Activated T-helper 2 cell treated with anti-CD3 and anti-CD28 coated beads, Interferon-gamma antibody, Interleukin-2, Interleukin-4, amounts not matched to agents 10 μg/mL and 5 μg/mL and 100 μg/mL, durations not matched to agents 14 hours and 24 hours and 36 hours (primary cell): ENCODE results near the gene WFIKKN1. TPM values are rescaled to one million over a fixed set of nuclear protein-coding genes. Genes with fewer than 3 reads are reported as not detected.

Experiments used
- DNase-seq: peaks from one replicate; pipeline ENCODE4 v3.0.0; 2021; ENCODE audit warnings: low spot score
- H3K27ac Mint-ChIP-seq: one replicate; pipeline ENCODE4 v1.8.0; 2021; ENCODE audit warnings: mixed read lengths
- H3K27me3 Mint-ChIP-seq: one replicate; pipeline ENCODE4 v1.8.0; 2021; ENCODE audit warnings: low read depth, mixed read lengths
- H3K36me3 Mint-ChIP-seq: one replicate; pipeline ENCODE4 v1.8.0; 2021; ENCODE audit warnings: low read depth, mixed read lengths
- H3K4me1 Mint-ChIP-seq: one replicate; pipeline ENCODE4 v1.8.0; 2021; ENCODE audit warnings: low read depth, mixed read lengths
- H3K4me3 Mint-ChIP-seq: one replicate; pipeline ENCODE4 v1.8.0; 2021; ENCODE audit warnings: low read depth, mild to moderate bottlenecking, moderate library complexity, mixed read lengths
- H3K9me3 Mint-ChIP-seq: one replicate; pipeline ENCODE4 v1.8.0; 2021; ENCODE audit warnings: mixed read lengths
- intact Hi-C: fragments of 100-400 bp; cut with micrococcal nuclease; formaldehyde crosslinking; loops from one replicate; pipeline ENCODE4 v1.15.1; 2023
- total RNA-seq: library from RNA; stranded (reverse); gene quantifications from 2 replicates; pipeline ENCODE4 v1.2.3, GENCODE V29; 2022

Gene WFIKKN1
- total RNA-seq, 1 donor from 2014 or later: 0.57 TPM

GRCh38 chr16:672371-672770 is 41.6 kb downstream of the WFIKKN1 start:
- Mint-ChIP-seq H3K27ac (no peak overlapping the region), H3K36me3 (peaks cover 10% of the 10 kb centered on the region), H3K4me1 (peaks cover 4% of the 10 kb centered on the region), H3K4me3 (no peak overlapping the region), H3K9me3 (no peaks in the 10 kb centered on the region), H3K27me3 (peaks cover 4% of the 10 kb centered on the region)
- no peak for DNase-seq
- intact Hi-C loops: no loop called here

- peaks cover 10% of the 10 kb centered on the region for H3K36me3 Mint-ChIP-seq
- DNase-seq: no peak
- H3K4me3 Mint-ChIP-seq: no peak overlapping the region
- no peaks in the 10 kb centered on the region for H3K4me1 Mint-ChIP-seq
- no peak overlapping the region for H3K27ac Mint-ChIP-seq
- peaks cover 4% of the 10 kb centered on the region for H3K27me3 Mint-ChIP-seq
- H3K9me3 Mint-ChIP-seq: no peaks in the 10 kb centered on the region
- intact Hi-C loops: no loop called here
Measured at GRCh38 chr16:672851-673250, 42.1 kb downstream of the WFIKKN1 start.

- no peaks in the 10 kb centered on the region for H3K4me1 Mint-ChIP-seq
- DNase-seq: no peak
- H3K36me3 Mint-ChIP-seq: peaks cover 10% of the 10 kb centered on the region
- intact Hi-C loops: no loop called here
- peaks cover 4% of the 10 kb centered on the region for H3K27me3 Mint-ChIP-seq
- H3K9me3 Mint-ChIP-seq: no peaks in the 10 kb centered on the region
- no peak overlapping the region for H3K4me3 Mint-ChIP-seq
- H3K27ac Mint-ChIP-seq: no peak overlapping the region
Measured at GRCh38 chr16:673399-673991, 42.7 kb downstream of the WFIKKN1 start.

GRCh38 chr16:674214-674881 is 43.6 kb downstream of the WFIKKN1 start:
- no peak overlapping the region for H3K4me3 Mint-ChIP-seq
- H3K27ac Mint-ChIP-seq: no peak overlapping the region
- no peaks in the 10 kb centered on the region for H3K9me3 Mint-ChIP-seq
- H3K4me1 Mint-ChIP-seq: peaks cover 3% of the 10 kb centered on the region
- H3K36me3 Mint-ChIP-seq: peaks cover 10% of the 10 kb centered on the region
- intact Hi-C loops: no loop called here
- no peak for DNase-seq
- H3K27me3 Mint-ChIP-seq: peaks cover 4% of the 10 kb centered on the region

GRCh38 chr16:674968-675883 is 44.4 kb downstream of the WFIKKN1 start, which contains the start of gene RHBDL1:
Gene RHBDL1 (plus strand): TSS chr16:675671. CDS start chr16:675791, 120 bp downstream.
- Mint-ChIP-seq H3K36me3 (peaks cover 7% of the 10 kb centered on the region), H3K4me1 (peaks cover 3% of the 10 kb centered on the region), H3K27ac (no peak within 1 kb of the TSS), H3K9me3 (no peaks in the 10 kb centered on the region), H3K4me3 (peak within 1 kb of the TSS; percentile 21), H3K27me3 (peaks cover 4% of the 10 kb centered on the region)
- intact Hi-C loops: no loop called here
- no peak for DNase-seq

- peaks cover 7% of the 10 kb centered on the region for H3K36me3 Mint-ChIP-seq
- H3K27ac Mint-ChIP-seq: no peak overlapping the region
- intact Hi-C loops: no loop called here
- H3K4me1 Mint-ChIP-seq: peaks cover 4% of the 10 kb centered on the region
- peaks cover 4% of the 10 kb centered on the region for H3K27me3 Mint-ChIP-seq
- no peak for DNase-seq
- H3K9me3 Mint-ChIP-seq: no peaks in the 10 kb centered on the region
- H3K4me3 Mint-ChIP-seq: no peak overlapping the region
Measured at GRCh38 chr16:675884-676564, 45.2 kb downstream of the WFIKKN1 start.

GRCh38 chr16:676565-676902 is 45.7 kb downstream of the WFIKKN1 start:
- Mint-ChIP-seq H3K36me3 (peaks cover 10% of the 10 kb centered on the region), H3K27me3 (peaks cover 4% of the 10 kb centered on the region), H3K27ac (no peak overlapping the region), H3K9me3 (no peaks in the 10 kb centered on the region), H3K4me3 (no peak overlapping the region), H3K4me1 (peaks cover 8% of the 10 kb centered on the region)
- intact Hi-C loops: no loop called here
- no peak for DNase-seq

- Mint-ChIP-seq H3K4me3 (no peak overlapping the region), H3K36me3 (peaks cover 14% of the 10 kb centered on the region), H3K27me3 (peaks cover 4% of the 10 kb centered on the region), H3K4me1 (peaks cover 8% of the 10 kb centered on the region), H3K9me3 (no peaks in the 10 kb centered on the region), H3K27ac (no peak overlapping the region)
- intact Hi-C loops: no loop called here
- no peak for DNase-seq
Measured at GRCh38 chr16:676913-677312, 46.1 kb downstream of the WFIKKN1 start.

GRCh38 chr16:677316-678190 is 46.8 kb downstream of the WFIKKN1 start:
- Mint-ChIP-seq H3K27ac (no peak overlapping the region), H3K9me3 (no peaks in the 10 kb centered on the region), H3K36me3 (peaks cover 20% of the 10 kb centered on the region), H3K4me3 (no peak overlapping the region), H3K4me1 (peaks cover 11% of the 10 kb centered on the region), H3K27me3 (peaks cover 4% of the 10 kb centered on the region)
- no peak for DNase-seq
- intact Hi-C loops: no loop called here

GRCh38 chr16:678209-678857 is 47.5 kb downstream of the WFIKKN1 start:
- Mint-ChIP-seq H3K36me3 (peaks cover 24% of the 10 kb centered on the region), H3K27me3 (peaks cover 4% of the 10 kb centered on the region), H3K4me3 (no peak overlapping the region), H3K27ac (no peak overlapping the region), H3K9me3 (no peaks in the 10 kb centered on the region), H3K4me1 (peaks cover 12% of the 10 kb centered on the region)
- DNase-seq: no peak
- intact Hi-C loops: no loop called here

- intact Hi-C loops: no loop called here
- peaks cover 4% of the 10 kb centered on the region for H3K27me3 Mint-ChIP-seq
- no peaks in the 10 kb centered on the region for H3K9me3 Mint-ChIP-seq
- peak; percentile 54 for DNase-seq
- peak overlapping the region; percentile 70 for H3K4me3 Mint-ChIP-seq
- peaks cover 12% of the 10 kb centered on the region for H3K4me1 Mint-ChIP-seq
- peak overlapping the region; percentile 26 for H3K27ac Mint-ChIP-seq
- H3K36me3 Mint-ChIP-seq: peaks cover 25% of the 10 kb centered on the region
Measured at GRCh38 chr16:678858-679813, 48.4 kb downstream of the WFIKKN1 start.
